ENCODE results near the gene BCL2L11. TPM values are rescaled to one million over a fixed set of nuclear protein-coding genes. Genes with fewer than 3 reads are reported as not detected.

BCL2L11 gene
- total and polyA plus RNA-seq, 2 donors (not counting 3 experiments of a cell fraction or from before 2014, with no cell fraction given), result 12.9 to 26.6 TPM

DNA sequence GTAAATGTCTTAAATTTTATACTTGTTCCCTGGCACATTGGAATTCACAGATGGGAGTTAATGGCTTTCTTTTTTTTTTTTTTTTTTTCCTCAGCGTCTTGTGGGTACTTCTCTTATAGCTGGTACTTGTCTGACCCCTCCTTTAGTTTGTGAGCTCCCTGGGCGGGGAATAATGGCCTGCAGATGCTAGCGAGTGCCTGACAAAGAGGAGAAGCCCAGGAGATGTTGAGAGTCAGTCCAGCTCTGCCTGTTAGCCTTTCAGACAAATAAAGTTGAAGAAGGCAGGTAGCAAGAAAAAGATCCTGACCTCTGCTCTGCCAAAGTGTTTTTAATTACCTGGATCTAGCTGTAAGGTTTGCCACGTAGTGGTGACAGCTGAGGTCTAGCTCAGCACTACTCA lies 6.6 kb downstream of the BCL2L11 start:
- TF ChIP-seq FOS (IDR thresholded peaks at IDR 0.05; ENCODE audit: borderline replicate concordance, insufficient read depth, low read length) (no peak), JUN (IDR thresholded peaks at IDR 0.05; ENCODE audit: borderline replicate concordance, insufficient read depth, insufficient read length, low read depth) (no peak), GATA2 (IDR thresholded peaks at IDR 0.05; ENCODE audit: insufficient read depth, insufficient read length, low read depth, low read length) (no peak), MYC (IDR thresholded peaks at IDR 0.05; ENCODE audit: low read depth, low read length) (no peak), POLR2AphosphoS5 (IDR thresholded peaks at IDR 0.05; ENCODE audit: insufficient read depth, low read depth, low read length) (no peak), EZH2 (IDR thresholded peaks at IDR 0.05; ENCODE audit: borderline replicate concordance, low read depth, low read length, severe bottlenecking) (no peak), POLR2A (IDR thresholded peaks at IDR 0.05; ENCODE audit: low read depth, low read length) (no peak)
- TF ChIP-seq, protein P1, sequence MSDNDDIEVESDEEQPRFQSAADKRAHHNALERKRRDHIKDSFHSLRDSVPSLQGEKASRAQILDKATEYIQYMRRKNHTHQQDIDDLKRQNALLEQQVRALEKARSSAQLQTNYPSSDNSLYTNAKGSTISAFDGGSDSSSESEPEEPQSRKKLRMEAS (IDR thresholded peaks at IDR 0.05; ENCODE audit: insufficient read depth, insufficient read length), result no peak
- TF ChIP-seq, protein P2, sequence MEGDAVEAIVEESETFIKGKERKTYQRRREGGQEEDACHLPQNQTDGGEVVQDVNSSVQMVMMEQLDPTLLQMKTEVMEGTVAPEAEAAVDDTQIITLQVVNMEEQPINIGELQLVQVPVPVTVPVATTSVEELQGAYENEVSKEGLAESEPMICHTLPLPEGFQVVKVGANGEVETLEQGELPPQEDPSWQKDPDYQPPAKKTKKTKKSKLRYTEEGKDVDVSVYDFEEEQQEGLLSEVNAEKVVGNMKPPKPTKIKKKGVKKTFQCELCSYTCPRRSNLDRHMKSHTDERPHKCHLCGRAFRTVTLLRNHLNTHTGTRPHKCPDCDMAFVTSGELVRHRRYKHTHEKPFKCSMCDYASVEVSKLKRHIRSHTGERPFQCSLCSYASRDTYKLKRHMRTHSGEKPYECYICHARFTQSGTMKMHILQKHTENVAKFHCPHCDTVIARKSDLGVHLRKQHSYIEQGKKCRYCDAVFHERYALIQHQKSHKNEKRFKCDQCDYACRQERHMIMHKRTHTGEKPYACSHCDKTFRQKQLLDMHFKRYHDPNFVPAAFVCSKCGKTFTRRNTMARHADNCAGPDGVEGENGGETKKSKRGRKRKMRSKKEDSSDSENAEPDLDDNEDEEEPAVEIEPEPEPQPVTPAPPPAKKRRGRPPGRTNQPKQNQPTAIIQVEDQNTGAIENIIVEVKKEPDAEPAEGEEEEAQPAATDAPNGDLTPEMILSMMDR (IDR thresholded peaks at IDR 0.05; ENCODE audit: extremely low read depth in 1 of 2, insufficient read depth in 1 of 2, low read depth in 1 of 2, low read length in 2 of 2), result no peak
- Histone ChIP-seq H3K4me1 (ENCODE audit: control insufficient read depth, extremely low read depth, insufficient read depth, low read length) (peaks cover 3% of the 10 kb centered on the region), H3K9me3 (replicated peaks; ENCODE audit: control insufficient read depth, insufficient read depth, low read length) (no peaks in the 10 kb centered on the region), H2AFZ (ENCODE audit: low read depth, low read length) (no peak overlapping the region), H3K27me3 (ENCODE audit: control insufficient read depth in 2 of 2, insufficient read depth in 2 of 2, low read length in 2 of 2) (no peaks in the 10 kb centered on the region), H3K9me1 (replicated peaks; ENCODE audit: control insufficient read depth, extremely low read depth, insufficient read depth, low read length) (no peaks in the 10 kb centered on the region), H3K9ac (replicated peaks; ENCODE audit: extremely low read depth, insufficient read depth, low read length) (no peak overlapping the region), H3K79me2 (ENCODE audit: control insufficient read depth, insufficient read depth, low read length) (no peaks in the 10 kb centered on the region), H3K27ac (ENCODE audit: insufficient read depth, low read depth, low read length) (no peak overlapping the region), H3K36me3 (ENCODE audit: control insufficient read depth in 2 of 2, extremely low read depth in 1 of 2, insufficient read depth in 2 of 2, low read length in 2 of 2) (peaks cover 0 to 16% of the 10 kb centered on the region in 2 experiments), H3K4me3 (replicated peaks in 1 of 3; ENCODE audit: insufficient read depth in 1 of 3, low read depth in 1 of 3, low read length in 3 of 3) (no peak overlapping the region), H3K4me2 (ENCODE audit: insufficient read depth, low read length) (no peak overlapping the region), H4K20me1 (replicated peaks; ENCODE audit: control insufficient read depth, extremely low read depth, insufficient read depth, low read length) (peaks cover 2% of the 10 kb centered on the region)
- ChIA-PET POLR2A (no interaction called here), CTCF (no interaction called here)
- DNase-seq (ENCODE audit: low read depth, low spot score), result no peak
- no TSS peak for BruUV-seq (replicated peaks)
- intact Hi-C loops (cut with micrococcal nuclease), result no loop called here
- dilution Hi-C loops (cut with MboI; ENCODE audit: extremely low pct_ligation_motif_present, low sequenced_read_pairs), result no loop called here
- no peak for FAIRE-seq
